Choroid plexus epithelial cell (primary cell): ENCODE measurements around the gene TBC1D14.
"Not testable (repeated sequence)": the region's sequence is repeated elsewhere in the genome, so short reads cannot be mapped to it uniquely, and the experiment has no call there.

Experiments used
- DNase-seq: peaks from one replicate; pipeline ENCODE4 v3.0.0-alpha.2; 2010; ENCODE audit warnings: low read depth
- H3K4me3 ChIP-seq: 2 replicates; pipeline ENCODE4 v1.5.1; 2011; ENCODE audit warnings: low read depth, mild to moderate bottlenecking, control low read depth, low read length, moderate library complexity
- TF ChIP-seq, protein P1 (sequence below): conservative IDR thresholded peaks from 2 replicates; pipeline ENCODE4 v1.5.1; 2011; ENCODE audit warnings: low read depth, mild to moderate bottlenecking, control low read depth, inconsistent platforms, low read length, moderate library complexity

The TBC1D14 gene

GRCh38 chr4:6910340-6910959 lies 824 bp downstream of the TBC1D14 start:
- peak overlapping the region; percentile 79 for H3K4me3 ChIP-seq
- TF ChIP-seq, protein P1, sequence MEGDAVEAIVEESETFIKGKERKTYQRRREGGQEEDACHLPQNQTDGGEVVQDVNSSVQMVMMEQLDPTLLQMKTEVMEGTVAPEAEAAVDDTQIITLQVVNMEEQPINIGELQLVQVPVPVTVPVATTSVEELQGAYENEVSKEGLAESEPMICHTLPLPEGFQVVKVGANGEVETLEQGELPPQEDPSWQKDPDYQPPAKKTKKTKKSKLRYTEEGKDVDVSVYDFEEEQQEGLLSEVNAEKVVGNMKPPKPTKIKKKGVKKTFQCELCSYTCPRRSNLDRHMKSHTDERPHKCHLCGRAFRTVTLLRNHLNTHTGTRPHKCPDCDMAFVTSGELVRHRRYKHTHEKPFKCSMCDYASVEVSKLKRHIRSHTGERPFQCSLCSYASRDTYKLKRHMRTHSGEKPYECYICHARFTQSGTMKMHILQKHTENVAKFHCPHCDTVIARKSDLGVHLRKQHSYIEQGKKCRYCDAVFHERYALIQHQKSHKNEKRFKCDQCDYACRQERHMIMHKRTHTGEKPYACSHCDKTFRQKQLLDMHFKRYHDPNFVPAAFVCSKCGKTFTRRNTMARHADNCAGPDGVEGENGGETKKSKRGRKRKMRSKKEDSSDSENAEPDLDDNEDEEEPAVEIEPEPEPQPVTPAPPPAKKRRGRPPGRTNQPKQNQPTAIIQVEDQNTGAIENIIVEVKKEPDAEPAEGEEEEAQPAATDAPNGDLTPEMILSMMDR: peak; percentile 35
- no peak for DNase-seq

- no peak for DNase-seq
- TF ChIP-seq, protein P1: no peak
- peak overlapping the region; percentile 79 for H3K4me3 ChIP-seq
These were observed 1.6 kb downstream of the TBC1D14 start for GRCh38 chr4:6910960-6911874.

- not testable (repeated sequence) for DNase-seq, H3K4me3 ChIP-seq
These were observed 2.3 kb downstream of the TBC1D14 start for GRCh38 chr4:6911917-6912316.

DNA sequence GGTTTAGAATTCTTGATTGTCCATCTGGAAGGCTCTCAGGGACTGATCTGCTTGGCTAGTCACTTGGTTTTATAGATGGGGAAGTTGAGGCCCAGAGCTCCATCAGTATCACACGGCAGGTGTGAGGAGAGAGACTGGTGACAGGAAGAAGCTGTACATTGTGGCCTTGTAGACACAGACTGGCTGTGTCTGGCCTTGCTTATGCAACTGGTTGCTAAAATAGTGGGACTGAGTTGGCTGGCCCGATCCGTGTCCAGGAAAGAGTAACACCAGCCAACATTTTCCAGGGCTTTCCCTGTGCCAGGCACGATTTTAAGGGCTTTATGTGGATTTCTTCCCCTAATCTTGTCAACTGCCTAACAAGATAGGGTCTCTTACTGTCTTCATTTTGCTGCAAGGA lies 2.8 kb downstream of the TBC1D14 start:
- H3K4me3 ChIP-seq: no peak overlapping the region
- no peak for DNase-seq
- TF ChIP-seq, protein P1: no peak

GRCh38 chr4:6913350-6913905 lies 3.8 kb downstream of the TBC1D14 start:
- no peak for DNase-seq

GRCh38 chr4:6914448-6914847 lies 4.8 kb downstream of the TBC1D14 start:
- H3K4me3 ChIP-seq: no peak overlapping the region
- DNase-seq: no peak
- TF ChIP-seq, protein P1: no peak

More at GRCh38 chr4:6913350-6913905, 3.8 kb downstream of the TBC1D14 start:
- no peak overlapping the region for H3K4me3 ChIP-seq
- TF ChIP-seq, protein P1: no peak
